ENCODE measurements around the gene C14orf93.

GRCh38 chr14:23052182-23052623, 42.3 kb upstream of the C14orf93 start:
- TF ChIP-seq POLR2A (IDR thresholded peaks at IDR 0.05; ENCODE audit: low read length) (no peak), CTCF (IDR thresholded peaks at IDR 0.05) (no peak)

Data from A549 (cell line).